Tracheal epithelial cell (primary cell): ENCODE measurements around the gene GON7. TPM values are rescaled to one million over a fixed set of nuclear protein-coding genes. Genes with fewer than 3 reads are reported as not detected.

Experiments
- total RNA-seq: library from RNA; depleted of rRNA; stranded (reverse); fragments of >200 nt; gene quantifications from 2 replicates; pipeline ENCODE4 v1.2.1, GENCODE V29; 2014

GON7 gene
- 5.1 and 8.2 TPM in 2 replicates for total RNA-seq

GRCh38 chr14:93206793-93207467 is at the start of gene GON7, which contains the start of gene UBR7:
Gene GON7 (minus strand): TSS chr14:93207065. CDS start chr14:93207037, 28 bp downstream.
Gene UBR7 (plus strand): TSS chr14:93207256. CDS start chr14:93207292, 36 bp downstream.

GRCh38 chr14:93184391-93185348 is 22.2 kb downstream of the GON7 start, which contains the start of the genes LYSET and MOAP1:
Gene LYSET (plus strand): TSS chr14:93185317. CDS start chr14:93185406, 89 bp downstream.
Gene MOAP1 (minus strand): TSS chr14:93184897. CDS start chr14:93184242, 655 bp downstream.

Other genes starting within 250 kb of the GON7 start
- gene ITPK1, start 91.1 kb downstream of the GON7 start, total RNA-seq = 27.2 and 43.3 TPM in 2 replicates
- 13.9 and 20.0 TPM in 2 replicates for gene MOAP1, start 22.2 kb downstream of the GON7 start, total RNA-seq
- 10.9 and 17.8 TPM in 2 replicates for gene LYSET, start 21.7 kb downstream of the GON7 start, total RNA-seq
- gene UBR7, start 191 bp upstream of the GON7 start, total RNA-seq = 8.4 and 10.2 TPM in 2 replicates
- gene BTBD7, start 126.0 kb upstream of the GON7 start, total RNA-seq = 23.4 and 29.9 TPM in 2 replicates
- not detected in 2 replicates for gene COX8C, start 140.1 kb upstream of the GON7 start, total RNA-seq
- gene UNC79, start 223.9 kb upstream of the GON7 start, total RNA-seq = under 0.01 TPM in 1 of 2 replicates, not detected in the other